Measurements from ENCODE around the gene RPL9. TPM values are rescaled to one million over a fixed set of nuclear protein-coding genes. Genes with fewer than 3 reads are reported as not detected.
A peak's percentile ranks its signal among the peaks of the same experiment; 100 is the strongest.

The RPL9 gene
- total RNA-seq, 1 experiment from 2014 or later = 971 TPM

- no peaks in the 10 kb centered on the region for H3K9me3 ChIP-seq (ENCODE audit: low read depth, low read length, poor library complexity, severe bottlenecking)
- ChIA-PET POLR2A (ENCODE audit: low non-redundant PET) (no interaction called here), CTCF (no interaction called here)
- intact Hi-C loops (cut with micrococcal nuclease; ENCODE audit: unreplicated experiment) = no loop called here
- TF ChIP-seq CTCF (conservative IDR thresholded peaks at IDR 0.05; ENCODE audit: low read depth, low read length) (no peak), EZH2 (IDR thresholded peaks at IDR 0.05; ENCODE audit: borderline replicate concordance, low read depth, low read length, poor library complexity, severe bottlenecking) (no peak)
- no peak overlapping the region for H3K27ac ChIP-seq (ENCODE audit: low read depth, low read length, poor library complexity, severe bottlenecking)
- no peak for DNase-seq (ENCODE audit: low spot score)
- H3K4me3 ChIP-seq (ENCODE audit: low read depth, low read length, poor library complexity, severe bottlenecking) = no peak overlapping the region
- no peaks in the 10 kb centered on the region for H3K4me1 ChIP-seq (ENCODE audit: insufficient read depth, low read length, poor library complexity, severe bottlenecking)
- BruUV-seq (replicated peaks) = no TSS peak
- H3K27me3 ChIP-seq (replicated peaks; ENCODE audit: insufficient read depth, low read depth, low read length, poor library complexity) = no peaks in the 10 kb centered on the region
- H3K36me3 ChIP-seq (ENCODE audit: insufficient read depth, low read length, poor library complexity, severe bottlenecking) = no peaks in the 10 kb centered on the region
Measured at GRCh38 chr4:39442998-39443397, 15.7 kb downstream of the RPL9 start.

- no peak for TF ChIP-seq CTCF (conservative IDR thresholded peaks at IDR 0.05; ENCODE audit: low read depth, low read length)
- TF ChIP-seq EZH2 (IDR thresholded peaks at IDR 0.05; ENCODE audit: borderline replicate concordance, low read depth, low read length, poor library complexity, severe bottlenecking) = no peak
- intact Hi-C loops (cut with micrococcal nuclease; ENCODE audit: unreplicated experiment) = no loop called here
- Histone ChIP-seq H3K4me3 (ENCODE audit: low read depth, low read length, poor library complexity, severe bottlenecking) (no peak overlapping the region), H3K9me3 (ENCODE audit: low read depth, low read length, poor library complexity, severe bottlenecking) (no peaks in the 10 kb centered on the region), H3K4me1 (ENCODE audit: insufficient read depth, low read length, poor library complexity, severe bottlenecking) (no peaks in the 10 kb centered on the region), H3K36me3 (ENCODE audit: insufficient read depth, low read length, poor library complexity, severe bottlenecking) (no peaks in the 10 kb centered on the region), H3K27ac (ENCODE audit: low read depth, low read length, poor library complexity, severe bottlenecking) (no peak overlapping the region), H3K27me3 (replicated peaks; ENCODE audit: insufficient read depth, low read depth, low read length, poor library complexity) (no peaks in the 10 kb centered on the region)
- POLR2A ChIA-PET (ENCODE audit: low non-redundant PET) = interaction anchor here (0.6 to 0.7 kb wide), 2 partner anchors 11 to 1561 kb away, joined by 3 to 8 read pairs; no protein-coding TSS in a partner anchor
- DNase-seq (ENCODE audit: low spot score) = no peak
- no TSS peak for BruUV-seq (replicated peaks)
- CTCF ChIA-PET = no interaction called here
Measured at GRCh38 chr4:39441593-39441992, 17.1 kb downstream of the RPL9 start.

GRCh38 chr4:39435659-39436563 lies 22.8 kb downstream of the RPL9 start:
- ChIA-PET POLR2A (ENCODE audit: low non-redundant PET) (no interaction called here), CTCF (no interaction called here)
- H3K9me3 ChIP-seq (ENCODE audit: low read depth, low read length, poor library complexity, severe bottlenecking) = no peaks in the 10 kb centered on the region
- no peaks in the 10 kb centered on the region for H3K27me3 ChIP-seq (replicated peaks; ENCODE audit: insufficient read depth, low read depth, low read length, poor library complexity)
- no peak overlapping the region for H3K27ac ChIP-seq (ENCODE audit: low read depth, low read length, poor library complexity, severe bottlenecking)
- peak; percentile 40; the same call in 1 of the 2 replicates for TF ChIP-seq CTCF (conservative IDR thresholded peaks at IDR 0.05; ENCODE audit: low read depth, low read length)
- TF ChIP-seq EZH2 (IDR thresholded peaks at IDR 0.05; ENCODE audit: borderline replicate concordance, low read depth, low read length, poor library complexity, severe bottlenecking) = no peak
- H3K4me3 ChIP-seq (ENCODE audit: low read depth, low read length, poor library complexity, severe bottlenecking) = no peak overlapping the region
- BruUV-seq (replicated peaks) = no TSS peak
- no peaks in the 10 kb centered on the region for H3K36me3 ChIP-seq (ENCODE audit: insufficient read depth, low read length, poor library complexity, severe bottlenecking)
- intact Hi-C loops (cut with micrococcal nuclease; ENCODE audit: unreplicated experiment) = loop anchor here (10.0 kb wide), 1 partner anchor 531 kb away; no protein-coding TSS in a partner anchor
- no peak for DNase-seq (ENCODE audit: low spot score)
- H3K4me1 ChIP-seq (ENCODE audit: insufficient read depth, low read length, poor library complexity, severe bottlenecking) = no peaks in the 10 kb centered on the region
